BLaER1 treated with 17β-estradiol and CSF1 and Interleukin-3, amounts not matched to agents 10 nM and 100 nM (cell line): ENCODE results near the gene SLC9A5.

Experiments
- H3K27ac ChIP-seq, 11 experiments: shearing (Covaris generic); formaldehyde crosslinking; 2 replicates each; pipeline ENCODE4 v1.8.1; 2022
- H3K27me3 ChIP-seq, 11 experiments: shearing (Covaris generic); formaldehyde crosslinking; 2 replicates each; pipeline ENCODE4 v1.8.1; 2022
- H3K36me3 ChIP-seq, 11 experiments: shearing (Covaris generic); formaldehyde crosslinking; 2 replicates each; pipeline ENCODE4 v1.8.1; 2022
- H3K4me1 ChIP-seq, 10 experiments: shearing (Covaris generic); formaldehyde crosslinking; 2 replicates each; pipeline ENCODE4 v1.8.1; 2022
- H3K4me2 ChIP-seq, 11 experiments: shearing (Covaris generic); formaldehyde crosslinking; 2 replicates each; pipeline ENCODE4 v1.8.1; 2022
- H3K4me3 ChIP-seq, 10 experiments: shearing (Covaris generic); formaldehyde crosslinking; 2 replicates each; pipeline ENCODE4 v1.8.1; 2022
- H3K9ac ChIP-seq, 11 experiments: shearing (Covaris generic); formaldehyde crosslinking; 2 replicates each; pipeline ENCODE4 v1.8.1; 2022
- H3K9me3 ChIP-seq, 11 experiments: shearing (Covaris generic); formaldehyde crosslinking; replicated peaks in 1 of 11; 2 replicates each; pipeline ENCODE4 v1.8.1; 2022
- H4K20me1 ChIP-seq, 11 experiments: shearing (Covaris generic); formaldehyde crosslinking; 2 replicates each; pipeline ENCODE4 v1.8.1; 2022
- Cebpa-rat ChIP-seq, 11 experiments: shearing (Covaris generic); IDR thresholded peaks; 2 replicates each; pipeline ENCODE4 v1.8.1; 2022

The SLC9A5 gene

GRCh38 chr16:67278773-67279295, 30.1 kb downstream of the SLC9A5 start:
- peaks cover 0 to 5% (median 0%) of the 10 kb centered on the region in 11 experiments; a peak in 1 of 22 replicates for H3K27me3 ChIP-seq
- peak overlapping the region; percentile 63 to 83 (median 77) for H3K9ac ChIP-seq
- H3K36me3 ChIP-seq = peaks cover 0 to 20% (median 4%) of the 10 kb centered on the region in 11 experiments; a peak in 7 of 22 replicates
- H3K4me3 ChIP-seq = peak overlapping the region; percentile 52 to 71 (median 62)
- H3K4me2 ChIP-seq = peak overlapping the region; percentile 86 to 99 (median 97)
- peaks cover 0 to 10% (median 0%) of the 10 kb centered on the region in 11 experiments; a peak in 1 of 22 replicates for H4K20me1 ChIP-seq
- H3K9me3 ChIP-seq = no peaks in the 10 kb centered on the region
- TF ChIP-seq Cebpa-rat (IDR thresholded peaks at IDR 0.05) = no peak
- peak overlapping the region; percentile 19 to 77 (median 72); a peak in 21 of 22 replicates for H3K27ac ChIP-seq
- H3K4me1 ChIP-seq = peaks cover 23 to 37% (median 30%) of the 10 kb centered on the region in 10 experiments

GRCh38 chr16:67279296-67280089, 30.7 kb downstream of the SLC9A5 start, which contains the start of gene PLEKHG4:
TSS of gene PLEKHG4 (plus strand) at chr16:67279532. CDS start at chr16:67280045, 513 bp downstream.
- Histone ChIP-seq H3K27me3 (peaks cover 0 to 5% (median 0%) of the 10 kb centered on the region in 11 experiments; a peak in 1 of 22 replicates), H3K4me1 (peaks cover 30 to 43% (median 37%) of the 10 kb centered on the region in 10 experiments), H3K4me2 (peak within 1 kb of the TSS; percentile 86 to 99 (median 97)), H4K20me1 (peaks cover 0 to 10% (median 0%) of the 10 kb centered on the region in 11 experiments; a peak in 2 of 22 replicates), H3K9ac (peak within 1 kb of the TSS; percentile 63 to 83 (median 77)), H3K27ac (peak within 1 kb of the TSS; percentile 19 to 77 (median 72); a peak in 21 of 22 replicates), H3K9me3 (no peaks in the 10 kb centered on the region), H3K4me3 (peak within 1 kb of the TSS; percentile 52 to 71 (median 62)), H3K36me3 (peaks cover 0 to 20% (median 4%) of the 10 kb centered on the region in 11 experiments; a peak in 7 of 22 replicates)
- no peak for TF ChIP-seq Cebpa-rat (IDR thresholded peaks at IDR 0.05)

GRCh38 chr16:67280090-67281015, 31.6 kb downstream of the SLC9A5 start:
- Histone ChIP-seq H3K9ac (no peak overlapping the region), H3K27me3 (peaks cover 0 to 5% (median 0%) of the 10 kb centered on the region in 11 experiments; a peak in 1 of 22 replicates), H3K36me3 (peaks cover 0 to 20% (median 4%) of the 10 kb centered on the region in 11 experiments; a peak in 7 of 22 replicates), H3K27ac (no peak overlapping the region), H3K4me3 (no peak overlapping the region), H3K4me1 (peaks cover 32 to 50% (median 43%) of the 10 kb centered on the region in 10 experiments), H4K20me1 (peaks cover 0 to 10% (median 0%) of the 10 kb centered on the region in 11 experiments; a peak in 2 of 22 replicates), H3K4me2 (peak overlapping the region in 3 of 11 experiments; percentile 86 to 97 (median 97); a peak in 4 of 22 replicates), H3K9me3 (no peaks in the 10 kb centered on the region)
- no peak for TF ChIP-seq Cebpa-rat (IDR thresholded peaks at IDR 0.05)

DNA sequence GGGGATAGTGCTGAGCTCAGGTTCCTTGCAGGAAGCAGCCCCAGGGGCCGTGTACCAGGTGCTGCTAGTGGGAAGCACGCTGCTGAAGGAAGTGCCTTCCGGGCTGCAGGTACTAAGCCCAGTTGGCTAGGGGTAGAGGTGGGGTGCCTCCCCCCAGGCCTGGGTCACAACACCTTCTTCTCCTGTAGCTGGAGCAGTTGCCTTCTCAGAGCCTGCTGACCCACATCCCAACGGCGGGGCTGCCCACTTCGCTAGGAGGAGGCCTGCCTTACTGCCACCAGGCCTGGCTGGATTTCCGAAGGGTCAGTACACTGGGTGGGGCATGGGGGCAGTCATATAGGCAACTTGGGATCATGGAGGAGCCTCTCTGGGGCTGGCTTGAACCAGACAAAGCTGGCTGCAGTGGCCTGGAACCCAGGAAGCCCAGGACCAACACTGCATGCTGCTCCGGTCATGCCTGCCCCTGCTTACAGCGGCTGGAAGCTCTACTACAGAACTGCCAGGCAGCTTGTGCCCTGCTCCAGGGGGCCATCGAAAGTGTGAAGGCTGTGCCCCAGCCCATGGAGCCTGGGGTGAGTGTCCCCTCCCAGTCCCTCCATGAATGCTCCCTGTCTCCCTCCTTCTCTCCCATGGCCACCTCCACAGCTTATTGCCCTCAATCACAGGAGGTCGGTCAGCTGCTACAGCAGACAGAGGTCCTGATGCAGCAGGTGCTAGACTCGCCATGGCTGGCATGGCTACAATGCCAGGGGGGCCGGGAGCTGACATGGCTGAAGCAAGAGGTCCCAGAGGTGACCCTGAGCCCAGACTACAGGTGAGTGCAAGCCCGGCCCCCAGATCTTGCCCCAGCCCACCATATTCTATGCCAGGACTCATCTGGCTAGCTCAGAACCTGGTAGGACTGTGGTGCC, 33.0 kb downstream of the SLC9A5 start:
- H4K20me1 ChIP-seq = peaks cover 0 to 10% (median 0%) of the 10 kb centered on the region in 11 experiments; a peak in 2 of 22 replicates
- H3K27me3 ChIP-seq = peaks cover 0 to 5% (median 0%) of the 10 kb centered on the region in 11 experiments; a peak in 1 of 22 replicates
- H3K9ac ChIP-seq = no peak overlapping the region
- H3K36me3 ChIP-seq = peaks cover 0 to 8% (median 0%) of the 10 kb centered on the region in 11 experiments; a peak in 6 of 22 replicates
- TF ChIP-seq Cebpa-rat (IDR thresholded peaks at IDR 0.05) = no peak
- peaks cover 26 to 54% (median 43%) of the 10 kb centered on the region in 10 experiments for H3K4me1 ChIP-seq
- H3K4me2 ChIP-seq = no peak overlapping the region
- H3K4me3 ChIP-seq = no peak overlapping the region
- H3K27ac ChIP-seq = no peak overlapping the region
- H3K9me3 ChIP-seq = no peaks in the 10 kb centered on the region

DNA sequence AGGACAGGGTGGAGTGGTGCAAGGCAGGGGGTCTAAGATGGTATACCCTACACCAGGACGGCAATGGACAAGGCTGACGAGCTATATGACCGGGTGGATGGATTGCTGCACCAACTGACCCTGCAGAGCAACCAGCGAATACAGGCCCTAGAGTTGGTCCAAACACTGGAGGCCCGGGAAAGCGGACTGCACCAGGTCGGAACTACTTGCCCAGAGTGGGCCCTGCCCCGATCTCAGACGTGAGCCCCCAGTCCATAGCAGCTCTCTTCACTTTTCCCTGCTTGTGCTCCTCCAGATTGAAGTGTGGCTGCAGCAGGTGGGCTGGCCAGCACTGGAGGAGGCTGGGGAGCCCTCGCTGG, 33.6 kb downstream of the SLC9A5 start:
- no peak overlapping the region for H3K4me2 ChIP-seq
- no peaks in the 10 kb centered on the region for H3K9me3 ChIP-seq
- peaks cover 0 to 5% (median 0%) of the 10 kb centered on the region in 11 experiments; a peak in 1 of 22 replicates for H3K27me3 ChIP-seq
- peaks cover 0 to 8% (median 0%) of the 10 kb centered on the region in 11 experiments; a peak in 3 of 22 replicates for H4K20me1 ChIP-seq
- TF ChIP-seq Cebpa-rat (IDR thresholded peaks at IDR 0.05) = no peak
- H3K27ac ChIP-seq = no peak overlapping the region
- no peak overlapping the region for H3K9ac ChIP-seq
- H3K36me3 ChIP-seq = peaks cover 0 to 2% (median 0%) of the 10 kb centered on the region in 11 experiments; a peak in 3 of 22 replicates
- peaks cover 20 to 54% (median 39%) of the 10 kb centered on the region in 10 experiments for H3K4me1 ChIP-seq
- no peak overlapping the region for H3K4me3 ChIP-seq

- no peaks in the 10 kb centered on the region for H3K36me3 ChIP-seq
- H3K4me3 ChIP-seq = no peak overlapping the region
- TF ChIP-seq Cebpa-rat (IDR thresholded peaks at IDR 0.05) = no peak
- H3K4me1 ChIP-seq = peaks cover 12 to 46% (median 31%) of the 10 kb centered on the region in 10 experiments
- peaks cover 0 to 5% (median 0%) of the 10 kb centered on the region in 11 experiments; a peak in 1 of 22 replicates for H3K27me3 ChIP-seq
- H3K9me3 ChIP-seq = no peaks in the 10 kb centered on the region
- no peak overlapping the region for H3K27ac ChIP-seq
- peak overlapping the region in 2 of 11 experiments; percentile 13 to 48; a peak in 2 of 22 replicates for H3K9ac ChIP-seq
- H3K4me2 ChIP-seq = peak overlapping the region in 9 of 11 experiments; percentile 33 to 81 (median 68); a peak in 17 of 22 replicates
- peaks cover 0 to 8% (median 0%) of the 10 kb centered on the region in 11 experiments; a peak in 2 of 22 replicates for H4K20me1 ChIP-seq
Observed at GRCh38 chr16:67283039-67283825, 34.5 kb downstream of the SLC9A5 start.
